Keratinocyte (primary cell): ENCODE measurements around the gene MLLT6.

Experiments used
- EZH2 ChIP-seq: IDR thresholded peaks from one replicate; pipeline ENCODE4 v1.6.1; 2012; ENCODE audit warnings: inconsistent platforms, mild to moderate bottlenecking, low read length, moderate library complexity
- TF ChIP-seq, protein P1 (sequence below), 3 experiments: IDR thresholded peaks in 1 of 3; conservative IDR thresholded peaks in 1 of 3; optimal IDR thresholded peaks in 1 of 3; 2 replicates in 2 of 3; 3 replicates in 1 of 3; pipeline versions ENCODE3 to v1.5.1; 2011; ENCODE audit warnings: low read length in 3 of 3, mild to moderate bottlenecking in 3 of 3, moderate library complexity in 2 of 3, control low read depth in 1 of 3, inconsistent platforms in 1 of 3; ENCODE audit not compliant: insufficient read depth in 2 of 3; ENCODE audit errors: extremely low read depth in 1 of 3

DNA sequence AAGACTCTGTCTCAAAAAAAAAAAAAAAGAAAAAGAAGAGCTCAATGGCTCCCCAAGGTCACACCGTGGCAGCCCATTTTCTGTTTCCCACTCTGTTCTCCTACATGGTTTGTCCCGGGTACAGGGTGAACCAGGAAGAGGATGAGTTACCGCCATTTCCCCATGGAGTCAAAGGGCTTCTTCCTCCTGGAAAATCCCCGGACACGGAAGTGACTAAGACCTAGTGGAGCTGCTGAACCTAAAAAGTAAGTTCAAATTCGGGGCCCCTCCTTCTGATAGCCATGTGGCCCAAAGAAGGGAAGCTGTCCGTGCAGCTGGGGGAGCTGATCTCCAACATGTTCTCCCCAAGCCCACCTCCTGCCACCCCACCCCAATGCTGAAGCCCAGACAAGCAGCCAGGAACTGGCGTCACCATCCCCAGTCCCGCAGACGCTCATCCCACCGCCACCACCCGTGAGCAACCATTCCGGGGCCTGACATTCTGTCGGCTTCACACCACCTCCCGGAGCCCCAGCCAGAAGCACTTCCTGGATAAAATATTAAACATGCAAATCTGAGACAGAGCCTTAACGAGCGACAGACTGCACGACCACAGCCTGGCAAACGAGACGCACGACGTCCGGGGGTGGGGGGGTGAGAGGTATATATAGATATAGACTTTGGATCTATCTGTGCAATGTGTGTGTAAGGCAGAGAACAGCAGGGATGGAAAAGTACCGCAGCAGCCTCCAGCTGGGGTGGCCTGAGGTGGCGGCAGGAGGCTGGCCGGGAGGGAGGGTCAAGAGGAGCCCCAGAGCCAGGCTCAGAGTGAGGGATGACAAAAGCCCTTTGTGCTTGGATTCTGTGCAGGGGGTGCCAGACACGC lies 47.9 kb upstream of the MLLT6 start:
- TF ChIP-seq, protein P1, sequence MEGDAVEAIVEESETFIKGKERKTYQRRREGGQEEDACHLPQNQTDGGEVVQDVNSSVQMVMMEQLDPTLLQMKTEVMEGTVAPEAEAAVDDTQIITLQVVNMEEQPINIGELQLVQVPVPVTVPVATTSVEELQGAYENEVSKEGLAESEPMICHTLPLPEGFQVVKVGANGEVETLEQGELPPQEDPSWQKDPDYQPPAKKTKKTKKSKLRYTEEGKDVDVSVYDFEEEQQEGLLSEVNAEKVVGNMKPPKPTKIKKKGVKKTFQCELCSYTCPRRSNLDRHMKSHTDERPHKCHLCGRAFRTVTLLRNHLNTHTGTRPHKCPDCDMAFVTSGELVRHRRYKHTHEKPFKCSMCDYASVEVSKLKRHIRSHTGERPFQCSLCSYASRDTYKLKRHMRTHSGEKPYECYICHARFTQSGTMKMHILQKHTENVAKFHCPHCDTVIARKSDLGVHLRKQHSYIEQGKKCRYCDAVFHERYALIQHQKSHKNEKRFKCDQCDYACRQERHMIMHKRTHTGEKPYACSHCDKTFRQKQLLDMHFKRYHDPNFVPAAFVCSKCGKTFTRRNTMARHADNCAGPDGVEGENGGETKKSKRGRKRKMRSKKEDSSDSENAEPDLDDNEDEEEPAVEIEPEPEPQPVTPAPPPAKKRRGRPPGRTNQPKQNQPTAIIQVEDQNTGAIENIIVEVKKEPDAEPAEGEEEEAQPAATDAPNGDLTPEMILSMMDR (optimal IDR thresholded peaks at IDR 0.05 in 1 of 3, IDR thresholded peaks at IDR 0.05 in 1 of 3, conservative IDR thresholded peaks at IDR 0.05 in 1 of 3; ENCODE audit: extremely low read depth in 1 of 3, insufficient read depth in 2 of 3, low read length in 3 of 3): no peak
- TF ChIP-seq EZH2: no peak
